Sigmoid colon (tissue), 7 donors: Measurements from ENCODE around the gene CCNI. TPM values are rescaled to one million over a fixed set of nuclear protein-coding genes. Genes with fewer than 3 reads are reported as not detected.
A peak's percentile ranks its signal among the peaks of the same experiment; 100 is the strongest.

ENCODE experiments used
- DNase-seq: peaks from one replicate; pipeline ENCODE4 v3.0.0-alpha.2; 2019
- H3K27ac ChIP-seq, 4 donors: fragments of 200-600 bp; sonication (generic); one replicate each; pipeline ENCODE4 v1.5.1; 2016 to 2019; ENCODE audit warnings: mild to moderate bottlenecking in 1 of 4
- H3K27me3 ChIP-seq, 3 donors: fragments of 200-600 bp; sonication (generic); one replicate each; pipeline ENCODE4 v1.5.1; 2019; ENCODE audit warnings: mild to moderate bottlenecking in 1 of 3
- H3K36me3 ChIP-seq, 4 donors: fragments of 200-600 bp; sonication (generic); one replicate each; pipeline ENCODE4 v1.5.1; 2016 to 2019
- H3K4me1 ChIP-seq, 4 donors: fragments of 200-600 bp; sonication (generic); one replicate each; pipeline ENCODE4 v1.5.1; 2017 to 2019
- H3K4me3 ChIP-seq, 4 donors: fragments of 200-600 bp; sonication (generic); one replicate each; pipeline ENCODE4 v1.5.1; 2017 to 2019; ENCODE audit warnings: mild to moderate bottlenecking in 2 of 4, moderate library complexity in 1 of 4
- H3K9me3 ChIP-seq, 4 donors: fragments of 200-600 bp in 3 of 4; sonication (generic) in 3 of 4; one replicate each; pipeline versions ENCODE4 v1.5.1 to v1.6.1; 2013 to 2019
- EP300 ChIP-seq, 4 donors: sonication (generic); formaldehyde crosslinking; IDR thresholded peaks; one replicate each; pipeline ENCODE4 v1.6.1; 2017; ENCODE audit warnings: antibody characterized with exemption in 4 of 4
- POLR2A ChIP-seq, 2 donors: fragments of 450-650 bp; IDR thresholded peaks; one replicate each; pipeline ENCODE4 v1.6.1; 2016; ENCODE audit warnings: antibody characterized with exemption in 2 of 2, mild to moderate bottlenecking in 2 of 2, moderate library complexity in 2 of 2
- POLR2AphosphoS5 ChIP-seq, 4 donors: sonication (generic); formaldehyde crosslinking; IDR thresholded peaks; one replicate each; pipeline ENCODE4 v1.6.1; 2017; ENCODE audit warnings: antibody characterized with exemption in 4 of 4
- WGBS, 2 donors: extraction: QIAGEN DNeasy Blood & Tissue Kit; methylation state at CpG; one replicate each; pipeline ENCODE4 v1.1.7; 2013; 5-methylcytosine and 5-hydroxymethylcytosine counted together
- intact Hi-C: fragments of 100-400 bp; cut with DNase I; formaldehyde crosslinking; loops from one replicate; pipeline ENCODE4 v1.15.1; 2023
- polyA plus RNA-seq, 3 donors: library from polyadenylated mRNA; stranded (reverse); fragments of 200-250 nt; gene quantifications; one replicate each; pipeline ENCODE4 v1.2.3, GENCODE V29; 2013
- total RNA-seq, 4 donors: library from RNA; depleted of rRNA; stranded (reverse); fragments of >200 nt; gene quantifications; one replicate each; pipeline ENCODE4 v1.1.0, GENCODE V29; 2016
- TF ChIP-seq, protein P1 (sequence below), 4 experiments: fragments of 450-650 bp in 3 of 4; fragments of 200-600 bp in 1 of 4; IDR thresholded peaks; one replicate each; pipeline ENCODE4 v1.5.1; 2016 to 2019; ENCODE audit warnings: antibody characterized with exemption in 4 of 4, mild to moderate bottlenecking in 3 of 4, moderate library complexity in 2 of 4
- donor health status: healthy with polysubstance abuse.
- donor health status: Bipolar disorder and iron deficiency.
- donor health status: healthy.

CCNI gene
- total and polyA plus RNA-seq, 7 donors = 118 to 339 (median 248) TPM

- H3K27me3 ChIP-seq = no peaks in the 10 kb centered on the region
- H3K4me3 ChIP-seq = no peak overlapping the region
- intact Hi-C loops = no loop called here
- no peaks in the 10 kb centered on the region for H3K9me3 ChIP-seq
- TF ChIP-seq POLR2AphosphoS5 (IDR thresholded peaks at IDR 0.05) = no peak
- TF ChIP-seq, protein P1, sequence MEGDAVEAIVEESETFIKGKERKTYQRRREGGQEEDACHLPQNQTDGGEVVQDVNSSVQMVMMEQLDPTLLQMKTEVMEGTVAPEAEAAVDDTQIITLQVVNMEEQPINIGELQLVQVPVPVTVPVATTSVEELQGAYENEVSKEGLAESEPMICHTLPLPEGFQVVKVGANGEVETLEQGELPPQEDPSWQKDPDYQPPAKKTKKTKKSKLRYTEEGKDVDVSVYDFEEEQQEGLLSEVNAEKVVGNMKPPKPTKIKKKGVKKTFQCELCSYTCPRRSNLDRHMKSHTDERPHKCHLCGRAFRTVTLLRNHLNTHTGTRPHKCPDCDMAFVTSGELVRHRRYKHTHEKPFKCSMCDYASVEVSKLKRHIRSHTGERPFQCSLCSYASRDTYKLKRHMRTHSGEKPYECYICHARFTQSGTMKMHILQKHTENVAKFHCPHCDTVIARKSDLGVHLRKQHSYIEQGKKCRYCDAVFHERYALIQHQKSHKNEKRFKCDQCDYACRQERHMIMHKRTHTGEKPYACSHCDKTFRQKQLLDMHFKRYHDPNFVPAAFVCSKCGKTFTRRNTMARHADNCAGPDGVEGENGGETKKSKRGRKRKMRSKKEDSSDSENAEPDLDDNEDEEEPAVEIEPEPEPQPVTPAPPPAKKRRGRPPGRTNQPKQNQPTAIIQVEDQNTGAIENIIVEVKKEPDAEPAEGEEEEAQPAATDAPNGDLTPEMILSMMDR (IDR thresholded peaks at IDR 0.05) = peak in 3 of 4 experiments; percentile 33 to 40 (median 37)
- no peak for TF ChIP-seq POLR2A (IDR thresholded peaks at IDR 0.05)
- TF ChIP-seq EP300 (IDR thresholded peaks at IDR 0.05) = no peak
- peak overlapping the region in 1 of 4 donors; percentile 46 for H3K27ac ChIP-seq
- no peak for DNase-seq
- WGBS, 2 donors = 55 to 63% methylated on average over 4 of the region's 4 CpGs
- H3K36me3 ChIP-seq = peaks cover 0 to 36% (median 5%) of the 10 kb centered on the region in 4 donors
- H3K4me1 ChIP-seq = peaks cover 0 to 15% (median 2%) of the 10 kb centered on the region in 4 donors
These were observed 31.2 kb downstream of the CCNI start for GRCh38 chr4:77044461-77045150.

- no peak for DNase-seq
- Histone ChIP-seq H3K36me3 (peaks cover 0 to 34% (median 5%) of the 10 kb centered on the region in 4 donors), H3K4me1 (peaks cover 0 to 15% (median 2%) of the 10 kb centered on the region in 4 donors), H3K27me3 (no peaks in the 10 kb centered on the region), H3K4me3 (no peak overlapping the region), H3K27ac (peak overlapping the region in 3 of 4 donors; percentile 5 to 46 (median 40)), H3K9me3 (no peaks in the 10 kb centered on the region)
- 52 to 73% methylated on average over 3 of the region's 3 CpGs for WGBS, 2 donors
- intact Hi-C loops = no loop called here
- TF ChIP-seq EP300 (IDR thresholded peaks at IDR 0.05) (no peak), POLR2AphosphoS5 (IDR thresholded peaks at IDR 0.05) (peak in 2 of 4 donors; percentile 43 to 47), POLR2A (IDR thresholded peaks at IDR 0.05) (no peak)
- TF ChIP-seq, protein P1 (IDR thresholded peaks at IDR 0.05) = no peak
These were observed 32.2 kb downstream of the CCNI start for GRCh38 chr4:77043507-77044136.

DNA sequence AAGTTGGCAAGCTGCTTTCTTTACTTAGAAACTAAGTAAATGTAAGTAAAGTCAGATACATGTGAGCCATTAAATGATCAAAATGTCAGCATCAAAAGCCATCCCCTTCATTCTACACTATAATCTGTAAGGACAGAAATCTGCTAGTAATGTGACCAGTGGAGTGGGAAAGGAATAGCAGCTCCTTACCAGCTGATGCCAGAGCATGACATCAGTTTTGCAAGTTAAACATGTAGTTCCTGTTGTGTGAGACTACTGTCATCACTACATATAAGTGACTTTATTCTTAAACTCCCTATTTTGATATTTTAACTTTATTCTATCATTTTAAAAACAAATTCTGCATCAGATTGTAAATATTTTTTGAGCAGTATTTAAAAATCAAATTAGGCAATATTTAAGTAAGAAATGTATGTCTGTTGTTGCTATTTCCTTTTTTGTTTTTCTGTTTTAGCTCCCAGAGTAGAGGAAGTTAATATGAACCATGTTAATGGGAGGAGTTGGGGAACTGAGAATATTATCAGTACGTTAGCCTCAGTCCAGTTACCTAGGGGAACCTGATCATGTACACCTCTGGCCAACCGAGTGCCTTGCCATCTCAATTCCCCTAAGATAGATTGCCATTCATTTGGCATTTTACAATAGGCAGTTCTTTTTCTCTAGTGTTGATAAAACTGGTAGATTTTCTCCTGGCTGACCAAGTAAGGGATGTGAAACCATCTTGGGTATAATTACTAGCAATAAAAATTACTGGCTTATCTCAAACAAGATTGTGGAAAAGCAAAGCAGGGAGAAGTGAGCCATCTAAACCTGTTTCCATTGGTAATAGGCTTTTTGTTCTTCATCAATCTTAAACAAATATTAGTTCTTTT is 34.7 kb downstream of the CCNI start:
- WGBS, 2 donors = 17 to 42% methylated on average over 2 of the region's 2 CpGs

GRCh38 chr4:77040270-77040669 is 35.5 kb downstream of the CCNI start:
- Histone ChIP-seq H3K27ac (no peak overlapping the region), H3K4me1 (peaks cover 0 to 15% (median 2%) of the 10 kb centered on the region in 4 donors), H3K27me3 (no peaks in the 10 kb centered on the region), H3K4me3 (no peak overlapping the region), H3K36me3 (peaks cover 0 to 15% (median 2%) of the 10 kb centered on the region in 4 donors), H3K9me3 (no peaks in the 10 kb centered on the region)
- 87 to 89% methylated on average over 1 of the region's 1 CpG for WGBS, 2 donors
- no peak for TF ChIP-seq POLR2A (IDR thresholded peaks at IDR 0.05)
- TF ChIP-seq, protein P1 (IDR thresholded peaks at IDR 0.05) = no peak
- no peak for TF ChIP-seq POLR2AphosphoS5 (IDR thresholded peaks at IDR 0.05)
- TF ChIP-seq EP300 (IDR thresholded peaks at IDR 0.05) = no peak
- no peak for DNase-seq
- intact Hi-C loops = no loop called here

More for the DNA sequence above, 34.7 kb downstream of the CCNI start:
- intact Hi-C loops = no loop called here
- Histone ChIP-seq H3K36me3 (peaks cover 0 to 17% (median 2%) of the 10 kb centered on the region in 4 donors), H3K27me3 (no peaks in the 10 kb centered on the region), H3K27ac (no peak overlapping the region), H3K4me3 (no peak overlapping the region), H3K4me1 (peaks cover 0 to 15% (median 2%) of the 10 kb centered on the region in 4 donors), H3K9me3 (no peaks in the 10 kb centered on the region)
- DNase-seq = no peak
- no peak for TF ChIP-seq POLR2AphosphoS5 (IDR thresholded peaks at IDR 0.05)
- TF ChIP-seq, protein P1 (IDR thresholded peaks at IDR 0.05) = no peak
- no peak for TF ChIP-seq EP300 (IDR thresholded peaks at IDR 0.05)
- TF ChIP-seq POLR2A (IDR thresholded peaks at IDR 0.05) = no peak
